GM12872 (cell line): Measurements from ENCODE around the gene CLCN7.

Source experiments
- CTCF ChIP-seq: IDR thresholded peaks from 3 replicates; pipeline ENCODE4 v1.5.1; 2011; ENCODE audit warnings: low read depth, mild to moderate bottlenecking, low read length, moderate library complexity; ENCODE audit not compliant: insufficient read depth

The CLCN7 gene

DNA sequence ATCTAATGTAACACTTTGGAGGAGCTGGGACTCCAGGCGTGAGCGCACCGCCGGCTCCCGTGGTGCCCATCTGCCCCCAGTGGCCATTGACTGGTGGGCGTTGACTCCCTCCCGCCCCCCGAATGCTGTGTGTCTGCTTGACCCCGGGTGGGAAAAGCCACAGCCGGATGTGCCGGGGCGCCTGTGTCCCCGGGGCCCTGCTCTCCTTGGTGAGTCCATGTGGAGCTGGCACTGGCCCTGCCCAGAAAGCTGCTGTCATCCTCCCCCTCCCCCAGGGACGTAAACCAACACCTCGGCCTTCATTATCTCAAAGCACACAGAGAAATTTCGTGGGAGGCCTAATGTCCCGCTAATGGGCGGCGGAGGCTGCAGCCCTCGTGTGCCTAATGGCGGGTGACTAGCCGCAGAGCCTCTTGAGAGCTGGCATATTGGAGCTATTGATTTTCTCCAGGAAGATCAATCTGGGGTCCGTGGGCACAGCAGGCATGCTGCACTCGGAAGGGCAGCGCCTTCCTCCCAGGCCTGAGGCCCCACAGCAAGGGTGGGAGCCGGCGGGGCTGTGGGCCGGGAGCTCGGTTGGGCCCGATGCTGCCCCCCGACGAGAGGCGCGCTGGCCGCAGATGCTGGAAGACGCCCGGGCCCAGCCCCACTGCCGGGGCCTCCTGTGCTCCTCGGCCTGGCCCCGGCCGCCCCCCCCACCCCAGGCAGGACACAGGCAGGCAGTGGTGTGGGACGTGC, 47.9 kb downstream of the CLCN7 start:
- TF ChIP-seq CTCF, result no peak

GRCh38 chr16:1425616-1426370, 49.0 kb downstream of the CLCN7 start:
- no peak for TF ChIP-seq CTCF

GRCh38 chr16:1424028-1424427, 50.8 kb downstream of the CLCN7 start:
- no peak for TF ChIP-seq CTCF

GRCh38 chr16:1422076-1422475, 52.8 kb downstream of the CLCN7 start:
- TF ChIP-seq CTCF, result no peak

DNA sequence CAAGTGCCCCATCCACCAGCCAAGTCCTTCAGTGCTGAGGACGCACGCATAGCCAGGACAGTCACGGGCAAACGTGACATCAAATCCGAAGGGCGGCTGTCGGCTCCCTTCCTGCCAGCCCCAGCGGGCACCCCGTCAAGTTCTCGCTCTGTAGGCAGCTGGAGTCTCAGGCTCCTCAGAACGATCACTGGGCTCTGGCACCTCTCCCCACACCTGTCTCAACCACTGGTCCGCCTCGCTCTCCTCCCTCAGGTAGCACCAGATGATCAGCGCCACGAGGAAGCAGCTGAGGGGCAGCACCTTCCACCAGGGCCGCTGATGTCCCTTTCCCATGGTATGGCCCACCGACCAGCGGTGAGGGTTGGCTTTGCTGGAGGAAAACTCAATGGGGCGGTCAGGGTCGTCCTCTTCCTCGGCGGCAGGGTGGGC, 54.7 kb downstream of the CLCN7 start:
- TF ChIP-seq CTCF, result no peak

DNA sequence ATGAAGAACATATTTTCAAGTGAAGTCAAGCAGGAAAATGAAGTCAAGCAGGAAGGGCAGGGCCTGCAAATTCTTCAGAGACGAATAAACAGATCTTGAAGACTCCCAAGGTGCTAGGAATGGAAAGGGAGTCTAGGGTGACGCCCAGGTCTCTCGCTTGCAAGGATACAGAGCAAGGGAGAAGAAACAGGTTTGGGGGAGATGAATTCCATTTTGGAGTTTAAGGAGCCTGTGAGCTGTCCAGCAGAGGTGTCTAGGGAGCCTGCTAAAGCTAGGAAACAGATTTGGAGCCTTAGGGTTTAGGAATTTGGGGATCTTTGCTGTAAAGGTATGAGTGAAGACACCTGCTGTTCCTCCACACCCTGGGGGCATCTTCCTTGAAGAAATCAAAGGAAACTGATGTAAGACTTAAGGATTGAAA, 58.3 kb downstream of the CLCN7 start:
- TF ChIP-seq CTCF, result no peak

DNA sequence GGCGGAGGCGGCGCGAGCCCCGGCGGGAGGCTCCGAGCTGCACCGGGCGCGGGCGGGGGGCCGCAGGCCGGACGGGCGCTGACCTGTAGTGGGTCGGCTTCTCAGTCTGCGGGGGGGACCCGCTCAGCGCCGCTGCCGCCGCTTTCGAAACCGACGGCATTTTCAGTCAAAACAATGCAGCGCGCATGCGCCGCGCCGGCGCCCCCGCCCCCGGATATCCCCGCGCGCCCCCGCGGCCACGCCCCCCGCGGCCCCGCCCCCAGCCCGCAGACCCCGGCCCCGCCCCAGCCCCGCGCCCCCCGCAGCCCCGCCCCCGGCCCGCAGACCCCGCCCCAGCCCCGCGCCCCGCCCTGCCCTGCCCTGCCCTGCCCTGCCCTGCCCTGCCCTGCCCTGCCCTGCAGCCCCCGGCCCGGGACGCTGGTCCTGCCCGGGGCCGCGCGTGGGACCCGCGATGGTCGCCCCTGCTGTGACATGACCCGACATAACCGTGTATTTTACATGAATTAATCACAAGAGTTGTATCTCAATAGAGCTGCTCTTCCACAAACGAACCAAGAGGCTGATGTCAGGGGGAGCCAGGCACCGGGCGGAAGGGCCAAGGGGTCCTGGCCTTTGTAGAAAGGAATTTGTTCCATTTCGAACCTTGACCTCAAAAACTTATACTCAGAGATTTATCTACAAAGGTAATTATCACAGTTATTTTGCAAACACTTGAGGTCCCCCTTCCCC, 60.1 kb downstream of the CLCN7 start, which contains the start of gene UNKL:
Gene UNKL (minus strand): TSS at position 173 of the 729 bp plus-strand sequence. CDS start 13 bp downstream, at position 160.
- TF ChIP-seq CTCF, result no peak
